Urothelium cell line (cell line): ENCODE measurements around the gene NUAK2.
"Not testable (repeated sequence)": the region's sequence is repeated elsewhere in the genome, so short reads cannot be mapped to it uniquely, and the experiment has no call there.

Experiments used
- DNase-seq: peaks from one replicate; pipeline ENCODE4 v3.0.0; 2011; ENCODE audit warnings: low spot score, mixed read lengths
- FAIRE-seq: peaks from 2 replicates; lab custom pipeline; 2011; peaks lifted over from hg19 to GRCh38; lab: Jason Lieb, UNC

The NUAK2 gene

DNA sequence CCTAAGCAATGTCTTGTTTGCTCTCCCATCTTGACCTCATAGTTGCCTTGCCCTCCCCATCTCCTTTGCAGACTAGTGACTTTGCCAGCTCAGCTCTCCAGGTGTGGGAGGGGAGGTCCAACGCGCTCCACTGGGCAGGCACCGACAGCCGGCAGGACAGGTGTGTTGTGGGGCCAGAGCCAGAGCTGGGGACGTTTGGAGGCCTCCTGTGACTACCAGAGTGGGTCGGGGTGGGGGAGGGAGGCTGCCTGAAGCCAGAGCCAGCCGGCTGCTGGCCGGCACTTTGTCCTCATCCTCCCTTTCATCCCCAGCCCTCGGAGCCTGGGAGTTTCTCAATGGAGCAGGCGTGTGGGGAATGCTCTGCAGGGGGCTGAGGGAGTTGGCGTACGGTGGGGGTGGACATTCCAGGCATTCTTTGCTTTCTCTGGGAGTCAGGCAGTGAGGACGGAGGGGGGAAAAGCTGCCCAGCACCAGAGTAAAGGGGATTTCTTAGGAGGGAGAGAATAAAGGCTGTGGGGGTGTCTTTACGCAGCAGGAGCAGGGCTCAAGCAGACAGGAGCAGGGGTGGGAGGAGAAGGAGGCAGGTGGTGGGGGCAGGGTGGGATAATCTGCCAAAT, 20.2 kb downstream of the NUAK2 start:
- peak; percentile 53 for FAIRE-seq
- peak; percentile 91 for DNase-seq

GRCh38 chr1:205300149-205300548, 21.4 kb downstream of the NUAK2 start:
- no peak for DNase-seq
- FAIRE-seq, result no peak

- FAIRE-seq, result no peak
- DNase-seq, result peak; percentile 87
Observed at GRCh38 chr1:205298191-205298994, 23.2 kb downstream of the NUAK2 start.

DNA sequence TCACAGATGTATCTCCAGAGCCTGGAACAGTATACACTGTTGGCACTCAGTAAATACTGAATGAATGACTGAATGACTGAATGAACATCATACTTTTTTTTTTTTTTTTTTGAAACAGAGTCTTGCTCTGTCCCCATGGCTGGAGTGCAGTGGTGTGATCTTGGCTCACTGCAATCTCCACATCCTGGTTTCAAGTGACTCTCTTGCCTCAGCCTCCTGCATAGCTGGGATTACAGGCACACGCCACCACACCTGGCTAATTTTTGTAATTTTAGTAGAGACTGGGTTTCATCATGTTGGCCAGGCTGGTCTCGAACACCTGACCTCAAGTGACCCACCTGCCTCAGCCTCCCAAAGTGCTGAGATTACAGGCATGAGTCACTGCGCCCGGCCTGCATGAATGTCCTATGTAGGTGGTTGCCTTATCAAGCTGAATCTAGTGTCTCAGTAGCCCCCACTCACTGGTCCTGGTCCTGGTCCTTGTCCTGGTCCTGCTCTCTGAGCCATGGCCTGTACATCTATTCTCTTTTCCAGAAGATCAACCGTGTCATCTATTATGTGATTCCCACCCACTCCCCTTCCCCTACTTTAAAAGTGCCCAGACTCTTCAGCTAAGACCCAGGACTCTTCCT, 23.9 kb downstream of the NUAK2 start:
- FAIRE-seq, DNase-seq: not testable (repeated sequence)

- no peak for DNase-seq
- FAIRE-seq, result no peak
Observed at GRCh38 chr1:205296154-205296553, 25.4 kb downstream of the NUAK2 start.

GRCh38 chr1:205294934-205295333, 26.6 kb downstream of the NUAK2 start:
- no peak for FAIRE-seq

GRCh38 chr1:205294175-205294917, 27.2 kb downstream of the NUAK2 start:
- DNase-seq, result peak; percentile 68
- FAIRE-seq, result no peak

More at GRCh38 chr1:205294934-205295333, 26.6 kb downstream of the NUAK2 start:
- no peak for DNase-seq

DNA sequence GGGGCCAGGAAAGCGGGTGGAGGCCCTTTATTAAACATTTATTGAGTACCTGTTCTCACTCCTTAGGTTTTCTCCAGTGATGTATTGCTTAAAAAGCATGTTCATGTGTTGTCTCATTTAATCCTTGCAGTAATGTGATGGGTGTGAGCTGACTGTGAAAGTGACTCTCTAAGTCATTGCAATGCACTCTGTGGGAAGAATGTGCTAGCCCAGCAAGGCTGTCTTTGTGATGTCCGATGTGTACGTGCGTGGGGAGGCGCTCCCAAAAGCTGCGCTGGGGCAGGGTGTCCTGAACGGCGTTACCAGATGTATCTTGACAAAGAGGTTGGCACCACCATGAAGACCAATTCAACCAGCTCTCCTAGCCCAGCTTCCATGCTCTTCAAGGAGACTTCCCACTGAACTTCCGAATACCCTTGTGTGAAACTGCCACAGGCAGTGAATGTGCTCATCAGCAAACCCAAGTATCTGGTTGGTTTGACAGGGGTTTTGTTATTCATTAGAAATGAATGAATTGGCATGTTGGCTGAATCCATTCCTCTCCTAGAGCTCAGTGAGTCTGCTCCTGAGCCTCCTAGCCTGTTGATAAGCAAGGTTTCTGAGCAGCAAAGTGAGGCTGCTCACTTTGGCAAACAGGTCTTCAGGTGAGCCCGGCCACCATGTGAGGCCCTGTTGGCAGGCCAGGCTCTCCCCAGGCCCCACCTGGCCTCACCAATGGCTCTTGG, 28.0 kb downstream of the NUAK2 start:
- no peak for DNase-seq
- FAIRE-seq, result no peak

DNA sequence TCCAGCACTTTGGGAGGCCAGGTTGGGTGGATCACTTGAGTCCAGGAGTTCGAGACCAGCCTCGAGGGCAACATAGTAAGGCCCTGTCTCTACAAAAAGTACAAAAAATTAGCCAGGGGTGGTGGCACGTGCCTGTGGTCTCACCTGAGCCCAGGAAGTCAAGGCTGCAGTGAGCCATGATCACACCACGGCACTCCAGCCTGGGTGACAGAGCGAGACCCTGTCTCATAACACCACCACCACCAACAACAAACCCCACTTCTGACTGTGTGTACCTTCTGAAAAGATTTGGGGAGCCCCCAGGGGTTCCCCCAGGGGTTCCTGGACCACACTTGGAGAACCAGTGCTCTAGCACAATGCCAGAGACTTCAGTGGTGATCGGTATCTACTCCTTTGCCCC, 29.9 kb downstream of the NUAK2 start:
- FAIRE-seq (no peak), DNase-seq (no peak)

- DNase-seq (peak; percentile 53), FAIRE-seq (no peak)
Observed at GRCh38 chr1:205287767-205288559, 33.6 kb downstream of the NUAK2 start.

DNA sequence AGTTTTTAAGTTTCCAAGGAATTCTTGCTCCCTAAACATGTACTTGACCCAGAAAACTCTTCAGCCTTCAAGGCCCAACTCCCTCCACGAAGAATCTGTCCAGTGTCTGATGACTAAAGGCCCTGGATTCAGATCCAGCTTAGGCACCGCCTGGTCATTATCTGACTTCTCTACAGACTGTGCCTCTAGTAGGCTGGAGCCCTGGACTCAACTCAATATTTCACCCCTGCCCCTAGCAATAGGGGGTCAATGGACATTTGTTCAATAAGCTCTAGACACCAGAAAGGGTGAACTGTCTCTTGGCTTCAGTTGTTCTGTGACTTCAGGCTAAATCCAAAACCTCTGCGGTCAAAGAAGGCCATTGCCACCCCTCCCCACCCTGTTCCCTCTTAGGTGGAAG, 34.5 kb downstream of the NUAK2 start:
- no peak for FAIRE-seq
- DNase-seq, result no peak

GRCh38 chr1:205286335-205286950, 35.1 kb downstream of the NUAK2 start:
- FAIRE-seq (no peak), DNase-seq (peak; percentile 62)

GRCh38 chr1:205285381-205286101, 36.0 kb downstream of the NUAK2 start:
- DNase-seq, result no peak
- FAIRE-seq, result no peak

DNA sequence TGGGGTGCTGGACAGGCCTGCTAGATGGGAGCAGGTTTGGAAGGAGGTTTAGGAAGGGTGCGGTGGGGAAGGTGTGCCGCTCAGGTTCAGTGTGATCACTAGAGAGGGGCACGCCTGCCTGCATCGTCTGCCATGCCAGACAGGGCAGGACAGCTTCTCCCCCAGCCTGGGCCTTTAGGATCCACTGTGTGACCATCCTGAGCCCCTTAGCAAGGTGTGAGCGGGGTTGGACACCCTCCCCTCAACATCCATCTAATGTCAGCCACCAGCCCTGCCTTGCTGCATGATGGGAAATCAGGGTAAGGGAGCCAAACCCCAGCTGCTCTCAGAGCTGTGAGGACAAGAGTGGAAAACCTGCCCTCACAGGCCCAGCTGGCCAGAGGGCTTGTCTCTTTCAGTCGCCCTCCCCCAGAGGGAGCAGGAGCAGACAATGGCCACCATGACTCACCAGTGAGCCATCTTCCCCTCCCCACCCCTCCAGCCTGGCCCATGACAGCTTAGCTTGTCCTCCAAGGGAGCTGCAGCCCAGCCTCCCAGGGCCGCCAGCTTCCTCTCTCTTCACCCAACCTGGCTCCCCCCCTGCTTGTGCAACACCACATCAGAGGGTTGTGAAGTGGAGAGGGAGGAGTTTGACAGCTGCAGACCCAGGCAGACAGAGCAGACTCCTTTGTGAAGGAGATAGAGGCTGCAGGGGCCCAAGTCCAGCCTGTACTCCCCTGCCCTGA, 37.0 kb downstream of the NUAK2 start:
- DNase-seq (peak; percentile 97), FAIRE-seq (peak; percentile 82)

- no peak for FAIRE-seq
- no peak for DNase-seq
Observed at GRCh38 chr1:205283270-205284147, 38.0 kb downstream of the NUAK2 start.

DNA sequence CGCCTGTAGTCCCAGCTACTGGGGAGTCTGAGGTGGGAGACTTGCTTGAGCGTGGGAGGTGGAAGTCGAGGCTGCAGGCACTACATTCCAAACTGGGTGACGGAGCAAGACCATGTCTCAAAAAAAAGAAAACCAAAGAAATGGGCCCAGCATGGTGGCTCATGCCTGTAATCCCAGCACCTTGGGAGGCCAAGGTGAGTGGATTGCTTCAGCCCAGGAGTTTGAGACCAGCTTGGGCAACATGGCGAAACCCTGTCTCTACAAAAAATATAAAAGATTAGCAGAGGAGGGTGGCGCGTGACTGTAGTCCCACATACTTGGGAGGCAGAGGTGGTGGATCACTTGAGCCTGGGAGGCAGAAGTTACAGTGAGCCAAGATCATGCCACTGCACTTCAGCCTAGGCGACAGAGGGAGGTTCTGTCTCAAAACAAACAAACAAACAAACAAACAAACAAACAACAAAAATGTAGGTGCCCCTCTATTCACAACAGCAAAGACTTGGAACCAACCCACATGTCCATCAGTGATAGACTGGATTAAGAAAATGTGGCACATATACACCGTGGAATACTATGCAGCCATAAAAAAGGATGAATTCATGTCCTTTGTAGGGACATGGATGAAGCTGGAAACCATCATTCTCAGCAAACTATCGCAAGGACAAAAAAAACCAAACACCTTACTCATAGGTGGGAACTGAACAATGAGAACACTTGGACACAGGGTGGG, 40.7 kb downstream of the NUAK2 start:
- not testable (repeated sequence) for DNase-seq, FAIRE-seq
